WTC11 (cell line): Measurements from ENCODE around the gene SOX4.

ENCODE experiments used
- ATF2 ChIP-seq: sonication (generic); formaldehyde crosslinking; IDR thresholded peaks from 2 replicates; pipeline ENCODE4 v1.8.1; 2022; ENCODE audit warnings: low read depth, missing genetic modification reagents, borderline replicate concordance
- CREB1 ChIP-seq: sonication (generic); formaldehyde crosslinking; IDR thresholded peaks from 2 replicates; pipeline ENCODE4 v1.8.0; 2023; ENCODE audit warnings: mild to moderate bottlenecking, missing genetic modification reagents
- MLX ChIP-seq: sonication (generic); formaldehyde crosslinking; IDR thresholded peaks from 2 replicates; pipeline ENCODE4 v1.8.1; 2023; ENCODE audit warnings: mild to moderate bottlenecking, missing genetic modification reagents, moderate library complexity
- NR2C2 ChIP-seq: sonication (generic); formaldehyde crosslinking; IDR thresholded peaks from 2 replicates; pipeline ENCODE4 v1.8.0; 2022; ENCODE audit warnings: mild to moderate bottlenecking, missing genetic modification reagents
- SP1 ChIP-seq: sonication (generic); formaldehyde crosslinking; conservative IDR thresholded peaks from 2 replicates; pipeline ENCODE4 v1.8.1; 2022; ENCODE audit warnings: missing genetic modification reagents
- ZNF121 ChIP-seq: sonication (generic); formaldehyde crosslinking; IDR thresholded peaks from 2 replicates; pipeline ENCODE4 v1.8.0; 2023; ENCODE audit warnings: missing genetic modification reagents
- ZNF263 ChIP-seq: sonication (generic); formaldehyde crosslinking; IDR thresholded peaks from 2 replicates; pipeline ENCODE4 v1.8.1; 2022; ENCODE audit warnings: low read depth, mild to moderate bottlenecking, moderate library complexity, missing genetic modification reagents
- TF ChIP-seq, protein P1 (sequence below): fragments of 200-600 bp; IDR thresholded peaks from 2 replicates; pipeline ENCODE4 v1.8.0; 2022; ENCODE audit warnings: antibody characterized with exemption
- TF ChIP-seq, protein P2 (sequence below): sonication (generic); formaldehyde crosslinking; IDR thresholded peaks from 2 replicates; pipeline ENCODE4 v1.8.0; 2022; ENCODE audit warnings: mild to moderate bottlenecking, missing genetic modification reagents
- TF ChIP-seq, protein P3 (sequence below): sonication (generic); formaldehyde crosslinking; IDR thresholded peaks from 2 replicates; pipeline ENCODE4 v1.8.1; 2022; ENCODE audit warnings: low read depth, mild to moderate bottlenecking, moderate library complexity, missing genetic modification reagents, borderline replicate concordance

GRCh38 chr6:21589352-21590345 is 3.9 kb upstream of the SOX4 start:
- TF ChIP-seq, protein P1, sequence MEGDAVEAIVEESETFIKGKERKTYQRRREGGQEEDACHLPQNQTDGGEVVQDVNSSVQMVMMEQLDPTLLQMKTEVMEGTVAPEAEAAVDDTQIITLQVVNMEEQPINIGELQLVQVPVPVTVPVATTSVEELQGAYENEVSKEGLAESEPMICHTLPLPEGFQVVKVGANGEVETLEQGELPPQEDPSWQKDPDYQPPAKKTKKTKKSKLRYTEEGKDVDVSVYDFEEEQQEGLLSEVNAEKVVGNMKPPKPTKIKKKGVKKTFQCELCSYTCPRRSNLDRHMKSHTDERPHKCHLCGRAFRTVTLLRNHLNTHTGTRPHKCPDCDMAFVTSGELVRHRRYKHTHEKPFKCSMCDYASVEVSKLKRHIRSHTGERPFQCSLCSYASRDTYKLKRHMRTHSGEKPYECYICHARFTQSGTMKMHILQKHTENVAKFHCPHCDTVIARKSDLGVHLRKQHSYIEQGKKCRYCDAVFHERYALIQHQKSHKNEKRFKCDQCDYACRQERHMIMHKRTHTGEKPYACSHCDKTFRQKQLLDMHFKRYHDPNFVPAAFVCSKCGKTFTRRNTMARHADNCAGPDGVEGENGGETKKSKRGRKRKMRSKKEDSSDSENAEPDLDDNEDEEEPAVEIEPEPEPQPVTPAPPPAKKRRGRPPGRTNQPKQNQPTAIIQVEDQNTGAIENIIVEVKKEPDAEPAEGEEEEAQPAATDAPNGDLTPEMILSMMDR, result peak; percentile 73
- TF ChIP-seq NR2C2 (no peak), ZNF263 (no peak), CREB1 (CRISPR knock-in tag) (no peak), ZNF121 (CRISPR knock-in tag) (no peak), ATF2 (CRISPR knock-in tag) (no peak), MLX (CRISPR knock-in tag) (no peak), SP1 (no peak)
- TF ChIP-seq, protein P2, sequence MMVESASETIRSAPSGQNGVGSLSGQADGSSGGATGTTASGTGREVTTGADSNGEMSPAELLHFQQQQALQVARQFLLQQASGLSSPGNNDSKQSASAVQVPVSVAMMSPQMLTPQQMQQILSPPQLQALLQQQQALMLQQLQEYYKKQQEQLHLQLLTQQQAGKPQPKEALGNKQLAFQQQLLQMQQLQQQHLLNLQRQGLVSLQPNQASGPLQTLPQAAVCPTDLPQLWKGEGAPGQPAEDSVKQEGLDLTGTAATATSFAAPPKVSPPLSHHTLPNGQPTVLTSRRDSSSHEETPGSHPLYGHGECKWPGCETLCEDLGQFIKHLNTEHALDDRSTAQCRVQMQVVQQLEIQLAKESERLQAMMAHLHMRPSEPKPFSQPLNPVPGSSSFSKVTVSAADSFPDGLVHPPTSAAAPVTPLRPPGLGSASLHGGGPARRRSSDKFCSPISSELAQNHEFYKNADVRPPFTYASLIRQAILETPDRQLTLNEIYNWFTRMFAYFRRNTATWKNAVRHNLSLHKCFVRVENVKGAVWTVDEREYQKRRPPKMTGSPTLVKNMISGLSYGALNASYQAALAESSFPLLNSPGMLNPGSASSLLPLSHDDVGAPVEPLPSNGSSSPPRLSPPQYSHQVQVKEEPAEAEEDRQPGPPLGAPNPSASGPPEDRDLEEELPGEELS (CRISPR knock-in tag), result no peak
- TF ChIP-seq, protein P3, sequence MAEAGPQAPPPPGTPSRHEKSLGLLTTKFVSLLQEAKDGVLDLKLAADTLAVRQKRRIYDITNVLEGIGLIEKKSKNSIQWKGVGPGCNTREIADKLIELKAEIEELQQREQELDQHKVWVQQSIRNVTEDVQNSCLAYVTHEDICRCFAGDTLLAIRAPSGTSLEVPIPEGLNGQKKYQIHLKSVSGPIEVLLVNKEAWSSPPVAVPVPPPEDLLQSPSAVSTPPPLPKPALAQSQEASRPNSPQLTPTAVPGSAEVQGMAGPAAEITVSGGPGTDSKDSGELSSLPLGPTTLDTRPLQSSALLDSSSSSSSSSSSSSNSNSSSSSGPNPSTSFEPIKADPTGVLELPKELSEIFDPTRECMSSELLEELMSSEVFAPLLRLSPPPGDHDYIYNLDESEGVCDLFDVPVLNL (CRISPR knock-in tag), result no peak
